ENCODE data around the gene ZNF217.
"Not testable (repeated sequence)": the region's sequence is repeated elsewhere in the genome, so short reads cannot be mapped to it uniquely, and the experiment has no call there.

ZNF217 gene

DNA sequence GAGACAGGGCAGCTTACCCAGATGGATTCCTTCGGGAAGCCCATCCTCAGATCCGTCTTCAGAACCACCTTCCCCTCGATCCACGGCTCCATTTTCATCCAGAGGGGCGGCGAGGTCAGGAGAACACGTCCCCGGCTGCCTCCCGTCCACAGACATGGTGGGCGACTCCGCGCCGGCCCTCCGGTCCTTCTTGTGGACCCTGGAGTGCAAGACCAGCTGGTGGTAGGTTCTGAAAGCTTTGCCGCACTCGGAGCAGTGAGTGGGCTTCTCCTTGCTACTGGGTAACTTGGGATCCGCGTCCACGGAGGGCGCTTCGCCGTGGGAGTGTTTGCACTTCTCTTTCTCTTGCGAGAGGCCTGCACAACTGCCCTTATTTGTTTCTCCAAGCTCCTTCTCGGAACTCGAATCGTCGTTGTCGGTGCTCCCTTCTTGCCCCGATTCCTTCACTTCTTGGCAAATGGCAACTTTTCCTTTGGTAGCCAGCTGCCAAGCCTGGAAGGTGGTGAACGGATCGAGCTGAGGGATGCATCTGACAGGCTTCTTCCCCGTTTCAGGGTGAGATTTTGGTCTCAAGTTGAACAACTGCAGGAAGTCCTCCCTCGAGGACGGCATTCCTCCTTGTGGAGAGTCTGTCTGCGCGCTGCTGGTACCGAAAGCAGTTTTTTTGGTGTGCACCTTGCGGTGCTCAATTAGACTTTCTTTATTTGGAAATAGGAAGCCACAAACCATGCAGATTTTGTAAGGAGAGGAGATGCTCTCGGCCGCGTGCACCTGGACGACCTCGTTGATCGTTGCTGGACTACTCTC is 12.0 kb downstream of the ZNF217 start:
- DNase-seq = no peak

GRCh38 chr20:53580376-53581111 is 13.1 kb downstream of the ZNF217 start:
- DNase-seq = no peak

GRCh38 chr20:53579581-53580375 is 13.9 kb downstream of the ZNF217 start:
- no peak for DNase-seq

- DNase-seq = no peak
These were observed 14.4 kb downstream of the ZNF217 start for GRCh38 chr20:53579266-53579580.

GRCh38 chr20:53578492-53579222 is 15.0 kb downstream of the ZNF217 start:
- DNase-seq = peak; percentile 66

DNA sequence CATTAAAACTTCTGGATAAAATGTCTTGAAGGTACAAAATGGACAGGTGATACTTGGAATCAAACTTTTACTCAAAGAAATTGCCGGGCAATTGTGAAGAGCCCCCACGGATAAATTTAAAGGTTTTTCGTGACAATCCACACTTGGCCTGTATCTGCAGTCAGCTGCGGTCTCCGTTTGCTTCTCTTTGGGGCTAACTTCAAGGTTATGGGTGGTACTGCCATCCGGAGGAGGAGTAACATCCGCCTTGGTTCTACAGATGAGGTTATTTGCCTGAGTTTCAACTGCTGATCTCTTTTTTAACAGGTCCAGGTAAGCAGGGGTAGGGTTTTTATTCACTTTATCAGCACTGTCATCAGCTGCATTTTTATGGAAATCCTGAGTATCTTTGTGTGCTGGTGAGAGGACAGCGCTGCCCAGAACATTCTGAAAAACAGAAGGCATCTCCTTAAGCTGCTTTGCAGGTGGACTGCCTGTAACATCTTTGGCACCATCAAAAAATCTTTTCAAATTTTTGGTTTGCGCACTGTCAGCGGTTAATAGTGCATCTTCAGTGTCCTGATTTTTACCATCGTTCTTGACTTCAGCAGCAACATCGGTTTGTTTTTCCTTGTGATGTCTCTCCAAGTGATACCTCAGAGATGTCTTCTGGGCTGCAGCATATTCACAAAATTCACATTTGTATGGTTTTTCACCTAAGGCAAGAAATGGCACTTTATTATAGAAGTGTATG is 16.9 kb downstream of the ZNF217 start:
- DNase-seq = no peak

- DNase-seq = no peak
These were observed 17.5 kb downstream of the ZNF217 start for GRCh38 chr20:53576195-53576580.

DNA sequence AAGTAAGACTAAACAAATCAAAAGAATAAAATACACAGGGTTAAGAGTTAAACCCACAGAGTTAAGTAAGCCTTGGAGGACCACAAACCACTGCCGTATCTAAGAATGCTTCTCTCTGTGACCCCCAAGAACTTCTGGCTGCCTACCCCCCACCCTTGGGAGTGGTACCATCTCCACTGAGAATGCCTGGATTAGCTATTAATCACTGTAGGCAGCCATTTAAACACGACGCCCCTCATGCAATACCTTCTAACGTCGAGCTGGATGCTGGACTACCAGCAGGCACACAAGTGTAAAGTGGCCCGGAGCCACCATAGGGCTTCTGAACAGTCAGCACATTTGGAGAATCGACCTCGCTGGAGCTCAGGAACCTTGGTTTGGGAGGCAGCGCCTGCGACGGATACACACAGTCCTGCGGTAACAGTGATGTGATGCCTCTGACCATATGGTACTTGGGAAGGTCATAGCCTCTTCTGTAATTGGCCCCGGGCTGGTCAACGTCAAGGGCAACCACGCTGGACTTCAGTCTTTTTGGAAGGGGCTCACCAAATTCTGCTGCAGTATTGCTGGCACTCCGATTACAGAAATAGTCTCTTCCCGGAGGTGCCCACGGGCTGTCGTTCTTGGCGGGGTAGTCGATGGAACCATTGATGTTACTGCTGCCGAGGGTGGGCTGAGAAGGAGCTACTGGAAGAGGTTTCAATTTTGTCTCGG is 18.0 kb downstream of the ZNF217 start:
- DNase-seq = no peak

GRCh38 chr20:53574819-53575218 is 18.8 kb downstream of the ZNF217 start:
- no peak for DNase-seq

GRCh38 chr20:53574259-53574789 is 19.3 kb downstream of the ZNF217 start:
- DNase-seq = no peak

DNA sequence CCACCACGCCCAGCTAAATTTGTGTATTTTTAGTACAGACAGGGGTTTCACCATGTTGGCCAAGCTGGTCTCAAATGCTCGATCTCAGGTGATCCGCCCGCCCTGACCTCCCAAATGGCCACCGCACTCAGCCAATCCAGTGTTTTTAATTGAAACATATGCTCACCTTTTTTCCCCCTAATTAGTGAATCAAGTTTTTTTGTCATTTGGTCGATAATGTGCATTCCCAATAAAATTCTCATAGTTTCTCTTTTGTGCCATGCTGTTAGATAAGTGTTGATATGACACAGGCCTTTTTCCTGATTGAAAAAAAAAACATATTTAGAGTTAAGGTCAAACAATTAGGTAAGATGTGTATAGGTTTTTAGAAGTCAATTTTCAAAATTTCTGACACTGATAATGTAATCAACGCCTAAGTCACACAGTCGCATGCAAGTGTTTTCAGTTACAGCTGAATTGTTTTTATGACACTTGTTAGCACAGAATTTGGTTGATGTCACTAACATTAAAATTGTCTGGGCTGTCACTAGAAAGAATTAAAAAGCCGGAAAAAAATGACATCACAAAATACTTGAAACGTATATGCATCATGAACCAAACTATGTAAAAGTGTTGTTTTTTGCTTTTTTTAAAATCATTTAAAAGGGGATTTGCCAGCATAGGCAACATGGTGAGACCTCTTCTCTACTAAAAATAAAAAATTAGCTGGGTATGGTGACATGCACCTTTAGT is 21.9 kb downstream of the ZNF217 start:
- DNase-seq = no peak

- no peak for DNase-seq
These were observed 23.0 kb downstream of the ZNF217 start for GRCh38 chr20:53570446-53571276.

- no peak for DNase-seq
These were observed 23.9 kb downstream of the ZNF217 start for GRCh38 chr20:53569606-53570307.

DNA sequence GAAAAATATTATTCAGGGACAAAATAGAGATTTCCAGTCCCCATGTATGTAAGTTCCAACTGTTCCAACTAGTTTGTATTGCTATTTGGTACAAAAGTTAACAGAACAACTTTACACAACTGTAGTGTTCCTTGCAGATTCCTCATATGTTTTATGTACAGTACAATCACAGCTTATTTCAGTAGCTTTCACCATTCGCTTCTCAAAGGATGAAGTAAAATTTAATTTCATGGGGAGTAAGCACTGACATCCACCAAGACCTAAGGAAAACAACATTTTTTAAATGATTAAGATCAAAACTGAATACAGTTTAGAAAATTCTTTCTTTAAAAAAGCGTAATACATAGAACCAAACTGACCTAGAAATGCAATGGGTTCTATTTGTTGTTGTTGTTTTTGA is 24.6 kb downstream of the ZNF217 start:
- DNase-seq = no peak

DNA sequence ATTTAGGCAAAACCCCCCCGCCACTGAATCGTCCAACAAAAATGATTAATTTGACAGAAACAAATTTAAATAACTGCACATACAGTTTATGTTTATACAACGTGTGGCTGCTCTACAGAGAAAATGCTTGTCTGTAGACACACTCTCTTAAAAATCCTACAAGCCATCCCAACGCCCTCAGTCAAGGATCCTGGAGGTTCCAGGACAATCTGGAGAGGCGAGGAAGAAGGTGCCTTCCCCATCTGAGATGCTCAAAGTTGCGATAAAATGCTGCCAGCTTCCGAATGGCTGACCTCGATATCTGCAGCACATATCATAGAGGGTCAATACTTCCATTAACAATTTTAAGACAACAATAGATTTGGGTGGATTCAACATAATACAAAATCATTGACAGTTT is 25.3 kb downstream of the ZNF217 start:
- no peak for DNase-seq

GRCh38 chr20:53567379-53567917 is 26.2 kb downstream of the ZNF217 start:
- no peak for DNase-seq

DNA sequence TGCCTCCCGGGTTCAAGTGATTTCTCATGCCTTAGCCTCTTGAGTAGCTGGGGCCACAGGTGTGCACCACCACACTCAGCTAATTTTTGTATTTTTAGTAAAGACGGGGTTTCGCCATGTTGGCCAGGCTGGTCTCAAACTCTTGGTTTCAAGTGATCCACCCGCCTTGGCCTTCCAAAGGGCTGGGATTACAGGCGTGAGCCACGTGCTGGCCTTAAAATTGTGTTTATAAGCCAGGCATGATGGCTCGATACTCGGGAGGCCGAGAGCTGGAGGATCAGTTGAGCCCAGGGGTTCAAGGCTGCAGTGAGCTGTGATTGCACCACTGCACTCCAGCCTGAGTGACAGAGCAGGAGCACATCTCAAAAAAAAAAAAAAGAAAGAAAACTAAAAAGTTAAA is 27.0 kb downstream of the ZNF217 start:
- not testable (repeated sequence) for DNase-seq

DNA sequence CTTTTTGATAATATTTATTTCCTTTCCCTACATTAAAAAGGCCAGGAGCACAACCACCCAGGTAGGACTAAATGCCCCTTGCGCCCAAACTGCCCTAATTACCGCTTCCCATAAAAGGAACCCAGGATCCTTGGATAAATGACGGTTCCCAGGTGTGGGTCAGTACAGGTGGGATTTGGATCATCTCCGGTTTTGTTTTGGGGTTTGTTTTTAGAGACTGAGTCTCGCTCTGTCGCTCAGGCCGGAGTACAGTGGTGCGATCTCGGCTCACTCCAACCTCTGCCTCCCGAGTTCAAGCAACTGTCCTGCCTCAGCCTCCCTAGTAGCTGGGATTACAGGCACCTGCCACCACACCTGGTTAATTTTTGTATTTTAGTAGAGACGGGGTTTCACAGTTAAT is 28.4 kb downstream of the ZNF217 start:
- DNase-seq = no peak

Data from NCI-H146 (cell line).